Right renal cortex interstitium (tissue), 3 donors: ENCODE results near the gene RNF169. TPM values are rescaled to one million over a fixed set of nuclear protein-coding genes. Genes with fewer than 3 reads are reported as not detected.
"Not testable (repeated sequence)": the region's sequence is repeated elsewhere in the genome, so short reads cannot be mapped to it uniquely, and the experiment has no call there.

ENCODE experiments used
- DNase-seq, 3 donors: peaks; one replicate each; pipeline ENCODE4 v3.0.0-alpha.2; 2013; ENCODE audit warnings: low read depth in 3 of 3, low spot score in 2 of 3
- polyA plus RNA-seq, 3 donors: library from polyadenylated mRNA; unstranded; fragments of 120-200 nt; gene quantifications; one replicate each; pipeline ENCODE4 v1.2.1, GENCODE V29; 2013; ENCODE audit not compliant: insufficient read length in 3 of 3

The RNF169 gene
- polyA plus RNA-seq, 3 donors, result 16.2 to 20.1 (median 16.6) TPM

GRCh38 chr11:74768172-74768651, 19.6 kb downstream of the RNF169 start:
- not testable (repeated sequence) for DNase-seq

GRCh38 chr11:74769055-74769707, 20.5 kb downstream of the RNF169 start:
- DNase-seq, result no peak

- DNase-seq, result no peak
Measured at GRCh38 chr11:74770456-74770855, 21.8 kb downstream of the RNF169 start.

- no peak for DNase-seq
Measured at GRCh38 chr11:74771139-74771538, 22.5 kb downstream of the RNF169 start.

- DNase-seq, result no peak
Measured at GRCh38 chr11:74773476-74773875, 24.8 kb downstream of the RNF169 start.

- no peak for DNase-seq
Measured at GRCh38 chr11:74775762-74776161, 27.1 kb downstream of the RNF169 start.

- DNase-seq, result no peak
Measured at GRCh38 chr11:74776546-74776945, 27.9 kb downstream of the RNF169 start.

- no peak for DNase-seq
Measured at GRCh38 chr11:74777038-74777437, 28.4 kb downstream of the RNF169 start.

- no peak for DNase-seq
Measured at GRCh38 chr11:74777877-74778276, 29.2 kb downstream of the RNF169 start.

GRCh38 chr11:74778581-74778980, 29.9 kb downstream of the RNF169 start:
- DNase-seq, result no peak

GRCh38 chr11:74780248-74781005, 31.8 kb downstream of the RNF169 start:
- no peak for DNase-seq

GRCh38 chr11:74783241-74783871, 34.7 kb downstream of the RNF169 start:
- no peak for DNase-seq

GRCh38 chr11:74784234-74784633, 35.6 kb downstream of the RNF169 start:
- DNase-seq, result no peak

- DNase-seq, result no peak
Measured at GRCh38 chr11:74784726-74785125, 36.1 kb downstream of the RNF169 start.

GRCh38 chr11:74786574-74786973, 37.9 kb downstream of the RNF169 start:
- no peak for DNase-seq

GRCh38 chr11:74791333-74792100, 42.9 kb downstream of the RNF169 start:
- DNase-seq, result no peak

GRCh38 chr11:74806267-74806666, 57.6 kb downstream of the RNF169 start:
- DNase-seq, result no peak

- no peak for DNase-seq
Measured at GRCh38 chr11:74809801-74810200, 61.2 kb downstream of the RNF169 start.

GRCh38 chr11:74815966-74816365, 67.3 kb downstream of the RNF169 start:
- DNase-seq, result no peak

- DNase-seq, result no peak
Measured at GRCh38 chr11:74816664-74817063, 68.0 kb downstream of the RNF169 start.
